HCT116 (cell line): ENCODE results near the gene MRTFB.
"Not testable (repeated sequence)": the region's sequence is repeated elsewhere in the genome, so short reads cannot be mapped to it uniquely, and the experiment has no call there.

Experiments used
- RAD21 ChIP-seq: IDR thresholded peaks from 2 replicates; pipeline ENCODE4 v1.6.1; 2012; ENCODE audit warnings: low read depth, mild to moderate bottlenecking
- ZFX ChIP-seq: fragments of 450-650 bp; IDR thresholded peaks from 2 replicates; pipeline ENCODE4 v1.6.1; 2017
- TF ChIP-seq, protein P1 (sequence below), 3 experiments: fragments of 200-600 bp in 1 of 3; sonication (generic) in 1 of 3; IDR thresholded peaks in 2 of 3; conservative IDR thresholded peaks in 1 of 3; 2 replicates each; pipeline ENCODE4 v1.5.1; 2012 to 2017; ENCODE audit warnings: low read depth in 2 of 3, low read length in 2 of 3, antibody characterized with exemption in 1 of 3, borderline replicate concordance in 1 of 3, control low read depth in 1 of 3, mild to moderate bottlenecking in 1 of 3, mixed read lengths in 1 of 3, mixed run types in 1 of 3, moderate library complexity in 1 of 3; ENCODE audit not compliant: insufficient read depth in 1 of 3

- not testable (repeated sequence) for TF ChIP-seq ZFX, RAD21
- TF ChIP-seq, protein P1, sequence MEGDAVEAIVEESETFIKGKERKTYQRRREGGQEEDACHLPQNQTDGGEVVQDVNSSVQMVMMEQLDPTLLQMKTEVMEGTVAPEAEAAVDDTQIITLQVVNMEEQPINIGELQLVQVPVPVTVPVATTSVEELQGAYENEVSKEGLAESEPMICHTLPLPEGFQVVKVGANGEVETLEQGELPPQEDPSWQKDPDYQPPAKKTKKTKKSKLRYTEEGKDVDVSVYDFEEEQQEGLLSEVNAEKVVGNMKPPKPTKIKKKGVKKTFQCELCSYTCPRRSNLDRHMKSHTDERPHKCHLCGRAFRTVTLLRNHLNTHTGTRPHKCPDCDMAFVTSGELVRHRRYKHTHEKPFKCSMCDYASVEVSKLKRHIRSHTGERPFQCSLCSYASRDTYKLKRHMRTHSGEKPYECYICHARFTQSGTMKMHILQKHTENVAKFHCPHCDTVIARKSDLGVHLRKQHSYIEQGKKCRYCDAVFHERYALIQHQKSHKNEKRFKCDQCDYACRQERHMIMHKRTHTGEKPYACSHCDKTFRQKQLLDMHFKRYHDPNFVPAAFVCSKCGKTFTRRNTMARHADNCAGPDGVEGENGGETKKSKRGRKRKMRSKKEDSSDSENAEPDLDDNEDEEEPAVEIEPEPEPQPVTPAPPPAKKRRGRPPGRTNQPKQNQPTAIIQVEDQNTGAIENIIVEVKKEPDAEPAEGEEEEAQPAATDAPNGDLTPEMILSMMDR (IDR thresholded peaks at IDR 0.05 in 2 of 3, conservative IDR thresholded peaks at IDR 0.05 in 1 of 3; ENCODE audit: borderline replicate concordance in 1 of 3, insufficient read depth in 1 of 3, low read depth in 2 of 3, low read length in 2 of 3) = not testable (repeated sequence)
Measured at GRCh38 chr16:14183962-14184361, 112.8 kb downstream of the MRTFB start.
